GM23338 (cell line): Measurements from ENCODE around the gene STRBP.

Experiments used
- CREB1 ChIP-seq: fragments of 250-450 bp; sonication (Bioruptor Pico); IDR thresholded peaks from 2 replicates; pipeline ENCODE4 v1.5.0; 2020; ENCODE audit warnings: low read depth, mild to moderate bottlenecking, moderate library complexity
- CTCF ChIP-seq, 2 experiments: fragments of 200-600 bp in 1 of 2; sonication (generic) in 1 of 2; conservative IDR thresholded peaks; 2 replicates each; pipeline versions ENCODE4 v1.5.1 to v1.6.1; 2016 to 2017; ENCODE audit warnings: antibody characterized with exemption in 2 of 2, low read depth in 2 of 2, mild to moderate bottlenecking in 2 of 2, moderate library complexity in 1 of 2
- EZH2 ChIP-seq: fragments of 200-600 bp; sonication (generic); IDR thresholded peaks from one replicate; pipeline ENCODE4 v1.8.0; 2017; ENCODE audit warnings: antibody characterized with exemption, mild to moderate bottlenecking, low read depth; ENCODE audit not compliant: unreplicated experiment
- EZH2phosphoT487 ChIP-seq: fragments of 200-600 bp; sonication (generic); IDR thresholded peaks from one replicate; pipeline ENCODE4 v1.8.1; 2018; ENCODE audit warnings: antibody characterized with exemption; ENCODE audit not compliant: unreplicated experiment
- POLR2AphosphoS5 ChIP-seq: IDR thresholded peaks from 2 replicates; pipeline ENCODE4 v1.6.1; 2016; ENCODE audit warnings: antibody characterized with exemption, low read depth
- ZNF331 ChIP-seq: fragments of 250-450 bp; sonication (Bioruptor Pico); IDR thresholded peaks from 2 replicates; pipeline ENCODE4 v1.5.0; 2020; ENCODE audit warnings: low read depth, mild to moderate bottlenecking, moderate library complexity
- TF ChIP-seq, protein P1 (sequence below): IDR thresholded peaks from 2 replicates; pipeline ENCODE4 v1.6.1; 2016; ENCODE audit warnings: antibody characterized with exemption
- TF ChIP-seq, protein P2 (sequence below): IDR thresholded peaks from one replicate; pipeline ENCODE4 v1.6.1; 2018; ENCODE audit warnings: antibody characterized with exemption; ENCODE audit not compliant: unreplicated experiment

DNA sequence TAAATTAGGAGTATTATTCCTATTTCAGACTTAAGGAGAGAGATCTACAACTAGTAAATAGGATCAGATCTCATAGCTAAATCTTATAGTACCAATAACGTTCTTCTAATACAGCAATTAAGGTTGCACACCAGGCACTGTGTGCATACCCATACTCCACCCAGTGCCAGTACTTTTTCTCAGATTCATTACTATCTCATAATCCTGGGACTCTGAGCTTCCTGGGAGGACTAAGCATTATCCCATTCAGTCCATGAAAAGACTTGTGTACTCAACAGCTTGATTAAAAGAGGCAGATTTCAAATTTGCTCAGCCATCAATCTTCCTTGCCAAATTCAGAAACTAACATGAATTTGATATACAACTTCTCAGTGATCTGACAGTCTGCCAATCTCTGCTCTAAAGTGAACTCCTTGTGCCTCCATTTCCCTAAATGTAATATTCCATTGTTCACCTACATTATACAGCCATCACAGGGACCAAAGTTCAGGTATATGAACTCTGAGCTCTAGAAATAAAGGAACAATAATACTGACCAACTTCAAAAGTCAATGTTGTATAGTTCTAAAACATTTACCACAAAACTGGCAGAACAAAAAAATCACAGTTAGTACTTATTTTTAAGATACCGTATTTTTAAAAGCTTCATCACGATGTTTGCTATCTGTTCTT lies 7.2 kb downstream of the STRBP start:
- TF ChIP-seq CTCF (conservative IDR thresholded peaks at IDR 0.05; ENCODE audit: low read depth in 2 of 2) (no peak), EZH2phosphoT487 (no peak), EZH2 (no peak), POLR2AphosphoS5 (no peak), ZNF331 (CRISPR knock-in tag) (no peak), CREB1 (no peak)
- TF ChIP-seq, protein P1, sequence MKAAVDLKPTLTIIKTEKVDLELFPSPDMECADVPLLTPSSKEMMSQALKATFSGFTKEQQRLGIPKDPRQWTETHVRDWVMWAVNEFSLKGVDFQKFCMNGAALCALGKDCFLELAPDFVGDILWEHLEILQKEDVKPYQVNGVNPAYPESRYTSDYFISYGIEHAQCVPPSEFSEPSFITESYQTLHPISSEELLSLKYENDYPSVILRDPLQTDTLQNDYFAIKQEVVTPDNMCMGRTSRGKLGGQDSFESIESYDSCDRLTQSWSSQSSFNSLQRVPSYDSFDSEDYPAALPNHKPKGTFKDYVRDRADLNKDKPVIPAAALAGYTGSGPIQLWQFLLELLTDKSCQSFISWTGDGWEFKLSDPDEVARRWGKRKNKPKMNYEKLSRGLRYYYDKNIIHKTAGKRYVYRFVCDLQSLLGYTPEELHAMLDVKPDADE, result no peak
- TF ChIP-seq, protein P2, sequence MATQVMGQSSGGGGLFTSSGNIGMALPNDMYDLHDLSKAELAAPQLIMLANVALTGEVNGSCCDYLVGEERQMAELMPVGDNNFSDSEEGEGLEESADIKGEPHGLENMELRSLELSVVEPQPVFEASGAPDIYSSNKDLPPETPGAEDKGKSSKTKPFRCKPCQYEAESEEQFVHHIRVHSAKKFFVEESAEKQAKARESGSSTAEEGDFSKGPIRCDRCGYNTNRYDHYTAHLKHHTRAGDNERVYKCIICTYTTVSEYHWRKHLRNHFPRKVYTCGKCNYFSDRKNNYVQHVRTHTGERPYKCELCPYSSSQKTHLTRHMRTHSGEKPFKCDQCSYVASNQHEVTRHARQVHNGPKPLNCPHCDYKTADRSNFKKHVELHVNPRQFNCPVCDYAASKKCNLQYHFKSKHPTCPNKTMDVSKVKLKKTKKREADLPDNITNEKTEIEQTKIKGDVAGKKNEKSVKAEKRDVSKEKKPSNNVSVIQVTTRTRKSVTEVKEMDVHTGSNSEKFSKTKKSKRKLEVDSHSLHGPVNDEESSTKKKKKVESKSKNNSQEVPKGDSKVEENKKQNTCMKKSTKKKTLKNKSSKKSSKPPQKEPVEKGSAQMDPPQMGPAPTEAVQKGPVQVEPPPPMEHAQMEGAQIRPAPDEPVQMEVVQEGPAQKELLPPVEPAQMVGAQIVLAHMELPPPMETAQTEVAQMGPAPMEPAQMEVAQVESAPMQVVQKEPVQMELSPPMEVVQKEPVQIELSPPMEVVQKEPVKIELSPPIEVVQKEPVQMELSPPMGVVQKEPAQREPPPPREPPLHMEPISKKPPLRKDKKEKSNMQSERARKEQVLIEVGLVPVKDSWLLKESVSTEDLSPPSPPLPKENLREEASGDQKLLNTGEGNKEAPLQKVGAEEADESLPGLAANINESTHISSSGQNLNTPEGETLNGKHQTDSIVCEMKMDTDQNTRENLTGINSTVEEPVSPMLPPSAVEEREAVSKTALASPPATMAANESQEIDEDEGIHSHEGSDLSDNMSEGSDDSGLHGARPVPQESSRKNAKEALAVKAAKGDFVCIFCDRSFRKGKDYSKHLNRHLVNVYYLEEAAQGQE, result no peak
